H4 (cell line): ENCODE results near the gene MYBBP1A. TPM values are rescaled to one million over a fixed set of nuclear protein-coding genes. Genes with fewer than 3 reads are reported as not detected.

ENCODE experiments used
- DNase-seq: peaks from one replicate; pipeline ENCODE4 v3.0.0-alpha.2; 2015; ENCODE audit warnings: low spot score
- total RNA-seq: library from RNA; depleted of rRNA; stranded (reverse); fragments of >200 nt; shearing (Covaris generic); gene quantifications from 2 replicates; pipeline ENCODE4 v1.2.3, GENCODE V29; 2014

The MYBBP1A gene
- total RNA-seq, 1 experiment from 2014 or later = 15.0 TPM

GRCh38 chr17:4573669-4574068 lies 18.5 kb upstream of the MYBBP1A start:
- DNase-seq = no peak

- no peak for DNase-seq
These were observed 17.9 kb upstream of the MYBBP1A start for GRCh38 chr17:4573115-4573514.

GRCh38 chr17:4572131-4572530 lies 16.9 kb upstream of the MYBBP1A start:
- DNase-seq = no peak

GRCh38 chr17:4569591-4569990 lies 14.4 kb upstream of the MYBBP1A start:
- DNase-seq = no peak

- DNase-seq = peak; percentile 34
These were observed 11.6 kb upstream of the MYBBP1A start for GRCh38 chr17:4566785-4567184.

GRCh38 chr17:4565209-4566141 lies 10.3 kb upstream of the MYBBP1A start:
- peak; percentile 60 for DNase-seq

GRCh38 chr17:4562015-4562969 lies 7.1 kb upstream of the MYBBP1A start:
- DNase-seq = no peak

- DNase-seq = no peak
These were observed 5.7 kb upstream of the MYBBP1A start for GRCh38 chr17:4560837-4561256.

GRCh38 chr17:4560421-4560820 lies 5.2 kb upstream of the MYBBP1A start, which contains the start of gene GGT6:
TSS of gene GGT6 (minus strand) at chr17:4560577. CDS start at chr17:4560521, 56 bp downstream.
- no peak for DNase-seq

- DNase-seq = no peak
These were observed 4.8 kb upstream of the MYBBP1A start for GRCh38 chr17:4559966-4560365.

- no peak for DNase-seq
These were observed 4.1 kb upstream of the MYBBP1A start for GRCh38 chr17:4559139-4559791.

- no peak for DNase-seq
These were observed 3.3 kb upstream of the MYBBP1A start for GRCh38 chr17:4558347-4558971.

- DNase-seq = no peak
These were observed 2.6 kb upstream of the MYBBP1A start for GRCh38 chr17:4557626-4558346.

GRCh38 chr17:4556996-4557395 lies 1.8 kb upstream of the MYBBP1A start:
- no peak for DNase-seq

- no peak for DNase-seq
These were observed 932 bp upstream of the MYBBP1A start for GRCh38 chr17:4555873-4556759.

GRCh38 chr17:4554441-4554996 lies 665 bp downstream of the MYBBP1A start:
- no peak for DNase-seq

- no peak for DNase-seq
These were observed 1.5 kb downstream of the MYBBP1A start for GRCh38 chr17:4553669-4554068.

- DNase-seq = no peak
These were observed 3.2 kb downstream of the MYBBP1A start for GRCh38 chr17:4551796-4552525.

GRCh38 chr17:4551141-4551540 lies 4.0 kb downstream of the MYBBP1A start:
- DNase-seq = no peak
